GM12874 (cell line): ENCODE measurements around the gene SEZ6L2.

Experiments used
- TF ChIP-seq, protein P1 (sequence below): IDR thresholded peaks from 2 replicates; pipeline ENCODE4 v1.5.1; 2011; ENCODE audit warnings: low read depth, mild to moderate bottlenecking, control low read depth, low read length, moderate library complexity; ENCODE audit not compliant: insufficient read depth

The SEZ6L2 gene

GRCh38 chr16:29892458-29892813, 6.9 kb downstream of the SEZ6L2 start:
- TF ChIP-seq, protein P1, sequence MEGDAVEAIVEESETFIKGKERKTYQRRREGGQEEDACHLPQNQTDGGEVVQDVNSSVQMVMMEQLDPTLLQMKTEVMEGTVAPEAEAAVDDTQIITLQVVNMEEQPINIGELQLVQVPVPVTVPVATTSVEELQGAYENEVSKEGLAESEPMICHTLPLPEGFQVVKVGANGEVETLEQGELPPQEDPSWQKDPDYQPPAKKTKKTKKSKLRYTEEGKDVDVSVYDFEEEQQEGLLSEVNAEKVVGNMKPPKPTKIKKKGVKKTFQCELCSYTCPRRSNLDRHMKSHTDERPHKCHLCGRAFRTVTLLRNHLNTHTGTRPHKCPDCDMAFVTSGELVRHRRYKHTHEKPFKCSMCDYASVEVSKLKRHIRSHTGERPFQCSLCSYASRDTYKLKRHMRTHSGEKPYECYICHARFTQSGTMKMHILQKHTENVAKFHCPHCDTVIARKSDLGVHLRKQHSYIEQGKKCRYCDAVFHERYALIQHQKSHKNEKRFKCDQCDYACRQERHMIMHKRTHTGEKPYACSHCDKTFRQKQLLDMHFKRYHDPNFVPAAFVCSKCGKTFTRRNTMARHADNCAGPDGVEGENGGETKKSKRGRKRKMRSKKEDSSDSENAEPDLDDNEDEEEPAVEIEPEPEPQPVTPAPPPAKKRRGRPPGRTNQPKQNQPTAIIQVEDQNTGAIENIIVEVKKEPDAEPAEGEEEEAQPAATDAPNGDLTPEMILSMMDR: no peak

DNA sequence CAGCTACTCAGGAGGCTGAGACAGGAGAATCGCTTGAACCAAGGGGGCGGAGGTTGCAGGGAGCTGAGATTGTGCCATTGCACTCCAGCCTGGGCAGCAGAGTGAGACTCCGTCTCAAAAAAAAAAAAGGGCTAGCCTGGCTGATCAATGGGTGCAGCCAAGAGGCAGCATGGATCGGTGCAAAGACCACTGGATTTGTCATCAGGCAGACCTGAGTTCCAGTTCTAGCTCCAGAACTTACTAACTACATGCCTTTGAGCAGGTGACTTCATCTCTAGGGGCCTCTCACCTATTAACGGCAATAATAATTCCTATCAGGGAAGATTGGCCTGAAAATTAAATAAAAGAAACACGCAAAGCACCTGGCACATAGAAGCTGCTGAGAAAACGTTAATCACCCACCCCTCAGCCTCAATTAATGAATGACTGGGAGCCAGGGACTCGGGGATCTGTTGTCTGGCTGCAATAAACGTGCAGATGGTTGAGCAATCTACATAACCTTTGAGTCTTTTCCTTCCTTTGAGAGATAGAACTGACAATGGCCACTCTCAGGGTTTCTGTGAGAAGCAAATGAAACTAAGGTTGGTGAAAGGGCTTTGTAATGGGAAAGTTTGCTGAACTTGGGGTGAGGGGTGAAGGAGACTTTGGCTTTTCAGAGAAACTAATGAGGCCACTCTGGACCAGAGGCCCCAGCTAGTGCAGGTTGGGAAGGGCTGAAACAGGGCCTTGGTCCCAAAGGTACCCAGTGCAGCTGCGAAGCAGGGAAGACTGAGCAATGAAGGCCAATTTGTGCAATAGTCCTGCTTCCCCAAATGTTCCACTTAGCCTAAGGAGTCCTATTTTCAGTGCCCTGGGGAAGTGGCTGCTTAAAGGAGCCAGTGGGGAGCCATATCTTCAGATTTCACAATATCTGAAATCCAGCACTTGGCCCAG, 7.6 kb downstream of the SEZ6L2 start:
- TF ChIP-seq, protein P1: no peak

GRCh38 chr16:29883987-29884386, 15.4 kb downstream of the SEZ6L2 start:
- TF ChIP-seq, protein P1: no peak

GRCh38 chr16:29881050-29881449, 18.3 kb downstream of the SEZ6L2 start:
- TF ChIP-seq, protein P1: no peak

DNA sequence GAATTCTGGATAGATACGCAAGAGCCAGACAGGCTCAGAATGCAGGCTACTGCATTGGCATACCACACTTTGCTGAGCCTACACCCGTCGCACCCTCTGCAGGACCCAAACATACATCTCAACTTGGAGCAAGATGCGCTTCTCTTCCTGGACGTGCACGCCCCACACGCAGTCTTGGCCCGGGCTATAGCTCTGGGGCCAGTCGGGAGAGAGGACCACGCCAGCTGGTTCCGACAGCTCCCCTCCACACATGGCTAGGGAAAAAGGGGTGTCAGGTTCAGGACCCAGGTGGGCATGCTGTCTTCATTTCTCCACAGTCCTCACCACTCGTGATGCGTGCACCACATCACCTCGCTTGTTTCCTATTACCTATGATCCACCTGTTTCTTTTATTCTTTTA, 21.2 kb downstream of the SEZ6L2 start:
- TF ChIP-seq, protein P1: no peak

- TF ChIP-seq, protein P1: no peak
Observed at GRCh38 chr16:29877266-29877961, 21.9 kb downstream of the SEZ6L2 start.

DNA sequence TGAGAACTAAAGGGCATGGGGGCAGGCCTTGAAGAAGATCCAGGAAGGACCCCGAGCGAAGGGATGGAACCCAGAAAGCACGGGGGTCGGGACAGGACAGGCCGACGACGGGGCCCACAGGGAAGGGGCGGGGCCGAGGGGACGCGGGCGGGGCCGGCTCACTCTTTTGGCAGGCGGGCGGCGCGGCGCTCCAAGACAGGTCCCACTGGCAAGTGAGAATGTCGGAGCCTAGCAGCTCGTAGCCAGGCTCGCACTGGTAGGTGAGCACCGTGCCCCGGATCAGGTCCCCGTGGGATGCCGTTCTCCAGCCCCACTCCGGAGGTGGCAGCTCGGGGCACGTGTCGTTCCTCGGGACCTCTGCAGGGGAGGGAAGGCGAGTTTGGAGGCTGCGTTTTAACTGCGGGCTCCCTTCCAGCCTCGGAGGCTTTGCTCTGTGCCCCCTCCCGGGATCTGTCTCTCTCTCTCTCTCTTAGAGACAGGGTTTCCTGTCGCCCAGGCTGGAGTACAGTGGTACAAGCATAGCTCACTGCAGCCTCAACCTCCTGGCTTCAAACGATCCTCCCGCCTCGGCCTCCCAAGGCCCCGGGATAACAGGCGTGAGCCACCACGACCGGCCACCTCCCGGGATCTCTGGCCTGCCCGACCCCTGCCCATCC, 22.6 kb downstream of the SEZ6L2 start:
- TF ChIP-seq, protein P1: no peak
